Tibial artery (tissue), 4 donors: ENCODE measurements around the gene EIF3F.

Experiments
- DNase-seq, 2 donors: peaks; one replicate each; pipeline ENCODE4 v3.0.0-alpha.2; 2019
- H3K27ac ChIP-seq, 2 donors: fragments of 200-600 bp; sonication (generic) in 1 of 2; 1 replicate in 1 of 2; 2 replicates in 1 of 2; pipeline ENCODE4 v1.5.1; 2018 to 2019; ENCODE audit warnings: mild to moderate bottlenecking in 1 of 2
- H3K27me3 ChIP-seq, 2 donors: fragments of 200-600 bp; sonication (generic) in 1 of 2; one replicate each; pipeline versions ENCODE4 v1.5.1 to v1.6.0; 2016 to 2019
- H3K36me3 ChIP-seq, 3 donors: fragments of 200-600 bp; sonication (generic) in 2 of 3; one replicate each; pipeline ENCODE4 v1.5.1; 2016 to 2019; ENCODE audit warnings: mild to moderate bottlenecking in 2 of 3
- H3K4me1 ChIP-seq, 4 donors: fragments of 200-600 bp; sonication (generic) in 2 of 4; 1 replicate in 3 of 4; 2 replicates in 1 of 4; pipeline ENCODE4 v1.5.1; 2016 to 2019
- H3K4me3 ChIP-seq, 2 donors: fragments of 200-600 bp; sonication (generic) in 1 of 2; 1 replicate in 1 of 2; 2 replicates in 1 of 2; pipeline ENCODE4 v1.5.1; 2018 to 2019; ENCODE audit warnings: mild to moderate bottlenecking in 2 of 2
- H3K9me3 ChIP-seq, 3 donors: fragments of 200-600 bp; sonication (generic) in 1 of 3; one replicate each; pipeline ENCODE4 v1.5.1; 2016 to 2019
- intact Hi-C: fragments of 100-400 bp; cut with DNase I; formaldehyde crosslinking; loops from one replicate; pipeline ENCODE4 v1.15.0; 2023; ENCODE audit warnings: low total_unique reads
- TF ChIP-seq, protein P1 (sequence below), 2 experiments: fragments of 200-600 bp in 1 of 2; fragments of 450-650 bp in 1 of 2; IDR thresholded peaks; one replicate each; pipeline ENCODE4 v1.5.1; 2017 to 2019; ENCODE audit warnings: antibody characterized with exemption in 2 of 2, mild to moderate bottlenecking in 1 of 2, moderate library complexity in 1 of 2

Gene EIF3F

DNA sequence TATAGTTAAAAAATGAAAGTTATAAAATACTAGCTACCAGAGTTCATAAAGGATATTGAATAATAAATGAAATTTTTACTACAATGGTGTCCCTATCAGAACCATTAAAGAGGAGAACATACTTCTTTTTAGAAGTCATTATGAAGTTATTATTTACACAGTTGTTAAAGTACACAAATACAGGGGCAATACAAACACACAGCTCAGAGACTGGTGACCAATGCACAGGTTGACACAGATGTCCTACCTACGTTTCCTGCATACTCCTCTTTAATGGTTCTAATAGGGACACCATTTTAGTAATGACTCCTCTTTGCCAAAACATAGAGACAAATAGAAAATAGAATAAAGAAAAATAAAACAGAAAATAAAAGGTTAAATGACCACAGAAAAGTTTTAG lies 31.9 kb upstream of the EIF3F start:
- H3K36me3 ChIP-seq, result no peaks in the 10 kb centered on the region
- no peaks in the 10 kb centered on the region for H3K4me1 ChIP-seq
- no peak overlapping the region for H3K27ac ChIP-seq
- intact Hi-C loops, result no loop called here
- no peaks in the 10 kb centered on the region for H3K9me3 ChIP-seq
- H3K4me3 ChIP-seq, result no peak overlapping the region
- H3K27me3 ChIP-seq, result no peaks in the 10 kb centered on the region
- DNase-seq, result no peak
- TF ChIP-seq, protein P1, sequence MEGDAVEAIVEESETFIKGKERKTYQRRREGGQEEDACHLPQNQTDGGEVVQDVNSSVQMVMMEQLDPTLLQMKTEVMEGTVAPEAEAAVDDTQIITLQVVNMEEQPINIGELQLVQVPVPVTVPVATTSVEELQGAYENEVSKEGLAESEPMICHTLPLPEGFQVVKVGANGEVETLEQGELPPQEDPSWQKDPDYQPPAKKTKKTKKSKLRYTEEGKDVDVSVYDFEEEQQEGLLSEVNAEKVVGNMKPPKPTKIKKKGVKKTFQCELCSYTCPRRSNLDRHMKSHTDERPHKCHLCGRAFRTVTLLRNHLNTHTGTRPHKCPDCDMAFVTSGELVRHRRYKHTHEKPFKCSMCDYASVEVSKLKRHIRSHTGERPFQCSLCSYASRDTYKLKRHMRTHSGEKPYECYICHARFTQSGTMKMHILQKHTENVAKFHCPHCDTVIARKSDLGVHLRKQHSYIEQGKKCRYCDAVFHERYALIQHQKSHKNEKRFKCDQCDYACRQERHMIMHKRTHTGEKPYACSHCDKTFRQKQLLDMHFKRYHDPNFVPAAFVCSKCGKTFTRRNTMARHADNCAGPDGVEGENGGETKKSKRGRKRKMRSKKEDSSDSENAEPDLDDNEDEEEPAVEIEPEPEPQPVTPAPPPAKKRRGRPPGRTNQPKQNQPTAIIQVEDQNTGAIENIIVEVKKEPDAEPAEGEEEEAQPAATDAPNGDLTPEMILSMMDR (IDR thresholded peaks at IDR 0.05), result no peak

DNA sequence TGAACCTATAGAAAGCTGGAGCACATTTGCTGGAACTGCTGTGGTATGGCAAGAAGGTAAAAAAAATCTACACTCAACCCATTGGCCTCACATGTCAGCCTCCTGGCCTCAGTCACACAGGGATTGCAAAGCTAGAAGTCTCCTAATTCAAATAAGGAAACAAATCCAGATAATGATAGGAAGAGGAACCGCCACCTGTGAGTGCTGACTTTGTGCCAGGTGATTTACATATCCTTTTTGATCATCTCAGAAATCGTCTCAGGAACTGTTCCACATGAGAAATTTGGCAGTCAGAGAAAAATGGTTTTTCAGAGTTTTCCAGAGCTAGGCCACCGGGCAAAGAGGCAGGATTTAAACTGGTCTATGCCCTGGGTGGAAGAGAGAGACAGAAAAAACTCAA lies 22.9 kb upstream of the EIF3F start:
- TF ChIP-seq, protein P1 (IDR thresholded peaks at IDR 0.05), result no peak
- no peaks in the 10 kb centered on the region for H3K4me1 ChIP-seq
- H3K27ac ChIP-seq, result no peak overlapping the region
- DNase-seq, result no peak
- no peaks in the 10 kb centered on the region for H3K36me3 ChIP-seq
- intact Hi-C loops, result no loop called here
- no peak overlapping the region for H3K4me3 ChIP-seq
- H3K27me3 ChIP-seq, result peaks cover 0 to 3% of the 10 kb centered on the region in 2 donors
- H3K9me3 ChIP-seq, result no peaks in the 10 kb centered on the region

DNA sequence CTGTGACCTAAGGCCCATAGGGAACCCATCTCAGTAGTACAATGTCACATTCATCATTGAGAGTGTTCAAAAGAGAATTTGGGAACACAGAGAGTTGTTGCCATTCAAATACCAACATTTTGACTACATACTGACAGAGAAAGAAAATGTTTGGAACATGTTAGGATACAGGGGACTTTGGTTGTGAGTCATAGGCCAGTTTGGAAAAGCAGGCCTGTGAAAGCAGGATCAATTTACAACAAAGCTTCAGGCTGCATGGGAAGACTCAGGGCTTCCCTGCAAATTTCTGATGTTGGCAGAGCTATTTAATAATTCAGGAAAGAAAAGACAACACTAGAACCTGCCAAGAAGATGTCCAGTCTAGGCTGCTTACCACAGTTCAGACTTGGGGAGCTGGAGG lies 22.3 kb upstream of the EIF3F start:
- H3K27ac ChIP-seq, result no peak overlapping the region
- H3K36me3 ChIP-seq, result no peaks in the 10 kb centered on the region
- H3K9me3 ChIP-seq, result no peaks in the 10 kb centered on the region
- intact Hi-C loops, result no loop called here
- TF ChIP-seq, protein P1 (IDR thresholded peaks at IDR 0.05), result no peak
- H3K4me3 ChIP-seq, result no peak overlapping the region
- H3K27me3 ChIP-seq, result peaks cover 0 to 3% of the 10 kb centered on the region in 2 donors
- no peaks in the 10 kb centered on the region for H3K4me1 ChIP-seq
- no peak for DNase-seq

GRCh38 chr11:7965386-7965785 lies 21.8 kb upstream of the EIF3F start, which contains the start of gene NLRP10:
NLRP10 (minus strand) TSS chr11:7965447; CDS start chr11:7963495, 1,952 bp downstream.
- no peaks in the 10 kb centered on the region for H3K36me3 ChIP-seq
- H3K27ac ChIP-seq, result no peak within 1 kb of the TSS
- DNase-seq, result no peak
- intact Hi-C loops, result no loop called here
- H3K27me3 ChIP-seq, result peaks cover 0 to 3% of the 10 kb centered on the region in 2 donors
- TF ChIP-seq, protein P1 (IDR thresholded peaks at IDR 0.05), result no peak
- no peaks in the 10 kb centered on the region for H3K9me3 ChIP-seq
- H3K4me3 ChIP-seq, result no peak within 1 kb of the TSS
- H3K4me1 ChIP-seq, result no peaks in the 10 kb centered on the region

- no peak overlapping the region for H3K4me3 ChIP-seq
- intact Hi-C loops, result no loop called here
- no peak overlapping the region for H3K27ac ChIP-seq
Observed at GRCh38 chr11:7967097-7967496, 20.0 kb upstream of the EIF3F start.

More at GRCh38 chr11:7967097-7967496, 20.0 kb upstream of the EIF3F start:
- no peaks in the 10 kb centered on the region for H3K27me3 ChIP-seq
- H3K9me3 ChIP-seq, result no peaks in the 10 kb centered on the region
- DNase-seq, result no peak
- no peaks in the 10 kb centered on the region for H3K36me3 ChIP-seq
- TF ChIP-seq, protein P1 (IDR thresholded peaks at IDR 0.05), result no peak
- no peaks in the 10 kb centered on the region for H3K4me1 ChIP-seq
